ENCODE results near the gene PLXNB2. TPM values are rescaled to one million over a fixed set of nuclear protein-coding genes. Genes with fewer than 3 reads are reported as not detected.

Gene PLXNB2
- total and polyA plus RNA-seq, 2 experiments from 2014 or later = 123 to 147 TPM

DNA sequence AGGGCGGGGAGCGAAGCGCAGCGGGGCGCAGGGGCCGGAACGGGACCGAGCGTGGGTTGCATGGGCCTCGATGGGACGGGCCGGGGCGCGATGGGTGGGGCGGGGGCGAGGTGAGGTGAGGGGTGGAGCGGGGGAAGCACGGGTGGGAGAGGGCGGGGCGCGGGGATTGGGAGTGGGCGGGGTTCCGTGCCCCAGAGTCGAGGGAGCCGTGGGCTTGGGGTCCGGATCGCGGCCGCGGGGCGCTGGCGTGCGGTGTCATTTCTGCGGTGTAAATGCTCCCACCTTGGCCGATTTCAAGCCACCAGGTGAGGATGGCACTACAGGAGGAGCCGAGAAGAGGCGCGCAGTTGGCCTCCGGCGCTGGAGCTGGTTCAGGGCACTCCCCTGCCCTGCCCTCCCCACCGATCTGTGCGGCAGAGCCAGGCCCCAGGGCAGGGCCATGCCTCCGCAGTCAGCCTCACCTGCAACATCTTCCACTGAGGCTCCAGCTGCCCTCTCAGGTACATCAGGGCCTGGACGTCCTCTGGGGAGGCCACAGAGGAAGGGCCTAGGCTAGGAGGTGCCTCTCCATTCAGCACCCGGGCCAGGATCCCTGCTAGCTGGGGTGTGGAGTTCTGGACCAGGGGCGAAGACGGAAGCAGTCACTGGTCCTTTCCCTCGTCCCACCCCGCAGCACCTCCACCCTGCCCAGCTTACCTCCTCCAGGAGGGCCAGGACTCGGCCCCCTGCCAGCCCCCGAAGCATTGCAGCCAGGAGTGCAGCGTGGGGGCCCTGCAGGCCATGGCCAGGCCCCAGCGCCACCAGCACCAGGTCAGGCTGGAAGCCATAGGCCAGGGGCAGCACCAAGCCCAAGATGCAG is 62.0 kb downstream of the PLXNB2 start:
- DNase-seq = no peak
- Histone ChIP-seq H3K4me2 (ENCODE audit: unreplicated experiment) (peak overlapping the region; percentile 87), H3K4me1 (ENCODE audit: insufficient read depth) (peaks cover 19% of the 10 kb centered on the region), H3F3A (ENCODE audit: insufficient read depth) (no peaks in the 10 kb centered on the region), H3K79me2 (ENCODE audit: insufficient read depth) (peaks cover 81% of the 10 kb centered on the region), H3K4me3 (peak overlapping the region; percentile 94), H3K27ac (peak overlapping the region; percentile 76), H2AFZ (peak overlapping the region; percentile 92), H3K9me3 (ENCODE audit: low read depth) (no peaks in the 10 kb centered on the region), H3K36me3 (ENCODE audit: low read depth) (no peaks in the 10 kb centered on the region), H3K27me3 (replicated peaks; ENCODE audit: insufficient read depth) (no peaks in the 10 kb centered on the region), H3K9ac (peak overlapping the region; percentile 92), H3K9me2 (ENCODE audit: insufficient read depth) (no peaks in the 10 kb centered on the region), H4K20me1 (ENCODE audit: insufficient read depth) (no peaks in the 10 kb centered on the region)
- 14 to 31% methylated on average over 14 to 39 of the region's 53 CpGs for WGBS, 2 experiments (ENCODE audit: low coverage in 1 of 2, low lambda C conversion rate in 2 of 2, missing lambda C conversion rate in 2 of 2)
- TF ChIP-seq EZH2phosphoT487 (IDR thresholded peaks at IDR 0.05; ENCODE audit: insufficient read depth, low read depth) = no peak
- TF ChIP-seq EZH2 (IDR thresholded peaks at IDR 0.05; ENCODE audit: insufficient read depth, poor library complexity, severe bottlenecking) = no peak
- in situ Hi-C loops (cut with MboI) = no loop called here

DNA sequence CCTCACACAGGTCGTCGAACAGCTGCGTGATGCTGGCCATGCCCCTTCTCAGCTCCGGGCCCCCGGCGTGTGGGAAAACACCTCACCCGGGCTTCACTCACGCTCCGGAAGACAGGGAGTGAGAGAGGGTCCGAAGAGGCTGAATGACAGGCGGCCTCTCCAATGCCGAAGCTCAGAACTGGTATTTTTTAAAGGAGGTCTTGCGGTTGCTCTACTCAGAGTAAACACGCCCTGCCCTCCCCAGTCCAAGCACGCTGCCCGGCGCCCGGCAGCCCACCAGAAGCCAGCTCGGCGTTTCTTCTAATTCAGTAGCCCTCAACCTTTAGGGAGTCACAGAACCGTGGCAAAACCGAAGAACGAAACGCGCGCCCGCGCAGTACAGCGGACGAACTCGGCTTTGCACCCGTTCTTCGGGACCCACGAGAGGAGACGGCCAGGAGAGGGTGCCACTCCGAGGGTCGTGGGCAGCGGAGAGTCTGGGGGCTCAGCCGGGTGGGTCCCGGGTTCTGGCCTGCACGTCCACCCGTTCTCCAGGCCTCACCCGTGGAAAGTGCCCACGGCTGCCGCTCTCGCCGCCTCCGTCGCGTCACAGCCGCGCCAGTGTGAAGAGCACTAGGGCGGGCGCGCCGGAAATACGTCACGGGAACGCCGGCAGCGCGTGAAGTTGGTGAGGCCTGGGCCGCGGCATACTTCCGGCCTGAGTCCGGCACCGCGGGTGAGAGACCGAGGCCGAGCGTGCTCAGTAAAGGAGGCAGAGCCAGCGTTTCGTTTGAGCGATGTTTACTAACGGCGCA is 62.8 kb downstream of the PLXNB2 start, which contains the start of gene TUBGCP6:
Gene TUBGCP6 (minus strand): TSS at position 604 of the 794 bp plus-strand sequence. CDS start 564 bp downstream, at position 40.
- WGBS, 2 experiments (ENCODE audit: low coverage in 1 of 2, low lambda C conversion rate in 2 of 2, missing lambda C conversion rate in 2 of 2) = 1 to 2% methylated on average over 64 to 71 of the region's 76 CpGs
- in situ Hi-C loops (cut with MboI) = no loop called here
- Histone ChIP-seq H3K4me1 (ENCODE audit: insufficient read depth) (peaks cover 12% of the 10 kb centered on the region; the same call in 1 of the 2 replicates), H3K27me3 (replicated peaks; ENCODE audit: insufficient read depth) (no peaks in the 10 kb centered on the region), H4K20me1 (ENCODE audit: insufficient read depth) (no peaks in the 10 kb centered on the region), H3F3A (ENCODE audit: insufficient read depth) (no peaks in the 10 kb centered on the region), H3K36me3 (ENCODE audit: low read depth) (no peaks in the 10 kb centered on the region), H3K4me3 (peak within 1 kb of the TSS; percentile 94), H3K9me3 (ENCODE audit: low read depth) (no peaks in the 10 kb centered on the region), H3K4me2 (ENCODE audit: unreplicated experiment) (peak within 1 kb of the TSS; percentile 87), H3K9me2 (ENCODE audit: insufficient read depth) (no peaks in the 10 kb centered on the region), H3K79me2 (ENCODE audit: insufficient read depth) (peaks cover 82% of the 10 kb centered on the region), H3K27ac (peak within 1 kb of the TSS; percentile 76), H2AFZ (peak within 1 kb of the TSS; percentile 92), H3K9ac (peak within 1 kb of the TSS; percentile 92)
- DNase-seq = peak; percentile 98
- no peak for TF ChIP-seq EZH2phosphoT487 (IDR thresholded peaks at IDR 0.05; ENCODE audit: insufficient read depth, low read depth)
- TF ChIP-seq EZH2 (IDR thresholded peaks at IDR 0.05; ENCODE audit: insufficient read depth, poor library complexity, severe bottlenecking) = no peak

DNA sequence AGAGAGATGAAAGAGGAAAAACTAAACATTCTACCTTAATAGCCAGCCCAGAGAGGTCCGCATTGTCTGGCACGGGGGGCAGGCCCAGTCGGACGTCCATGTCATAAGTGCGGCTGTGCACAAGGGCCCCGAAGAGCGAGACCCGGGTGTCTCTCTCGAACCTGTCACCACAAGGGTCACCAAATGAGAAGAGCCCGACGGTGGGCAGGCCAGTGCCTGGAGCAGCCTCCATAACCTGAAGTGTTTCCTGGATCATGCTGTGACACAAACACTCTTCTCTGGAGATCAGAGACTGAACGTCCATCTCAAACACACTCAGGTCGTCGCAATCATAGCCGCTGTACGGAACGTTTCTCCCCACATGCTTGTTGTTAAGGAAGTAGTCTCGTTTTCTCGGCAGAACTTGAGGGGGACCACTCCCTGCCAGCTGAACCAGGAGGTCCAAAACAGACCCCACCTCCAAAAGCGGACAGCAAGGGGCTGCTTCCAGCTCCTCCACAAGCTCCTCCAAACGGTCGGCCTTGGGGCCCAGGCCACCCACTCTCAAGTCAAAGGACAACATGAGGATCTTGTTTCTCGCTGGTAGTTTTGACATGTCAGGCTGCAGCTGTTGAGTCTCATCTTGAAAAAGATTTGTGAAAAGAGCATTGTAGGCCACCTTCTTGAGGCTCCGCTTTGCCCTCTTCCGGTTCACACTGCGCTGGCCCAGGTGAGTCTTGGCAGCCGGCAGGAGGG is 63.6 kb downstream of the PLXNB2 start:
- peaks cover 85% of the 10 kb centered on the region for H3K79me2 ChIP-seq (ENCODE audit: insufficient read depth)
- TF ChIP-seq EZH2phosphoT487 (IDR thresholded peaks at IDR 0.05; ENCODE audit: insufficient read depth, low read depth) (no peak), EZH2 (IDR thresholded peaks at IDR 0.05; ENCODE audit: insufficient read depth, poor library complexity, severe bottlenecking) (no peak)
- peak overlapping the region; percentile 92 for H2AFZ ChIP-seq
- H3K27ac ChIP-seq = peak overlapping the region; percentile 76
- in situ Hi-C loops (cut with MboI) = no loop called here
- H3K4me2 ChIP-seq (ENCODE audit: unreplicated experiment) = peak overlapping the region; percentile 80
- peak; percentile 29 for DNase-seq
- no peaks in the 10 kb centered on the region for H3F3A ChIP-seq (ENCODE audit: insufficient read depth)
- peak overlapping the region; percentile 94 for H3K4me3 ChIP-seq
- peaks cover 12% of the 10 kb centered on the region; the same call in 1 of the 2 replicates for H3K4me1 ChIP-seq (ENCODE audit: insufficient read depth)
- 9% methylated on average over 25 to 27 of the region's 27 CpGs for WGBS, 2 experiments (ENCODE audit: low coverage in 1 of 2, low lambda C conversion rate in 2 of 2, missing lambda C conversion rate in 2 of 2)
- no peaks in the 10 kb centered on the region for H3K9me3 ChIP-seq (ENCODE audit: low read depth)
- no peaks in the 10 kb centered on the region for H3K36me3 ChIP-seq (ENCODE audit: low read depth)
- no peaks in the 10 kb centered on the region for H4K20me1 ChIP-seq (ENCODE audit: insufficient read depth)
- H3K9me2 ChIP-seq (ENCODE audit: insufficient read depth) = no peaks in the 10 kb centered on the region
- H3K27me3 ChIP-seq (replicated peaks; ENCODE audit: insufficient read depth) = no peaks in the 10 kb centered on the region
- peak overlapping the region; percentile 92 for H3K9ac ChIP-seq
